HepG2 (cell line): ENCODE data around the gene CELF2. TPM values are rescaled to one million over a fixed set of nuclear protein-coding genes. Genes with fewer than 3 reads are reported as not detected.

Source experiments
- ATAC-seq: fragments of 200-7000 bp; cut with Tn5 transposase; 3 replicates; pipeline ENCODE4 v1.9.1; 2020; ENCODE audit warnings: mild to moderate bottlenecking, moderate library complexity
- BruUV-seq: library from RNA; stranded (reverse); fragments of 400-500 nt; replicated peaks from 2 replicates; lab custom pipeline; 2021; lab: Mats Ljungman, UMichigan
- CTCF ChIA-PET: fragments of 300-600 bp; formaldehyde crosslinking; extraction: SDS; loops from one replicate; lab custom pipeline; 2021; ENCODE audit warnings: low total read pairs, inconsistent platforms, low intra/inter-chr PET ratio; lab: Yijun Ruan, JAX
- POLR2A ChIA-PET: fragments of 350-600 bp; sonication (Branson Sonifier 250); formaldehyde crosslinking; loops from one replicate; lab custom pipeline; 2020; ENCODE audit warnings: antibody characterized with exemption, inconsistent platforms; lab: Yijun Ruan, JAX
- DNase-seq: peaks from one replicate; pipeline ENCODE4 v3.0.0-alpha.2; 2015; ENCODE audit warnings: low spot score
- FAIRE-seq: peaks from 3 replicates; lab custom pipeline; 2011; peaks lifted over from hg19 to GRCh38; lab: Jason Lieb, UNC
- H2AFZ ChIP-seq: one replicate; pipeline ENCODE4 v1.6.1; 2011; ENCODE audit warnings: low read length, inconsistent platforms
- H3K27ac ChIP-seq: fragments of 300-600 bp; 3 replicates; pipeline ENCODE4 v1.8.0; 2011; ENCODE audit warnings: mixed run types, mild to moderate bottlenecking, mixed read lengths, low read length, inconsistent platforms; ENCODE audit not compliant: insufficient read depth; ENCODE audit errors: extremely low read length
- H3K27me3 ChIP-seq, 2 experiments: fragments of 200-600 bp in 1 of 2; 2 replicates in 1 of 2; 3 replicates in 1 of 2; pipeline versions ENCODE4 v1.6.0 to v1.8.0; 2011; ENCODE audit warnings: low read length in 2 of 2, mild to moderate bottlenecking in 2 of 2, moderate library complexity in 2 of 2, inconsistent platforms in 1 of 2; ENCODE audit not compliant: insufficient read depth in 2 of 2, control insufficient read depth in 1 of 2
- H3K36me3 ChIP-seq, 2 experiments: fragments of 200-600 bp in 1 of 2; replicated peaks in 1 of 2; 2 replicates in 1 of 2; 3 replicates in 1 of 2; pipeline versions ENCODE4 v1.5.1 to v1.8.0; 2011; ENCODE audit warnings: low read length in 2 of 2, inconsistent platforms in 1 of 2; ENCODE audit not compliant: insufficient read depth in 2 of 2, control insufficient read depth in 1 of 2
- H3K4me1 ChIP-seq: 2 replicates; pipeline ENCODE4 v1.5.1; 2012; ENCODE audit warnings: low read length, inconsistent platforms; ENCODE audit not compliant: insufficient read depth
- H3K4me2 ChIP-seq: 2 replicates; pipeline ENCODE4 v1.6.0; 2011; ENCODE audit warnings: low read depth, low read length, inconsistent platforms
- H3K4me3 ChIP-seq, 3 experiments: fragments of 200-600 bp in 1 of 3; sonication (generic), shearing (Covaris generic) in 1 of 3; replicated peaks in 1 of 3; 2 replicates each; pipeline ENCODE4 v1.5.1; 2011 to 2016; ENCODE audit warnings: low read length in 3 of 3, inconsistent platforms in 2 of 3, low read depth in 2 of 3, mild to moderate bottlenecking in 2 of 3, control low read depth in 1 of 3, mixed read lengths in 1 of 3; ENCODE audit not compliant: insufficient read depth in 1 of 3
- H3K79me2 ChIP-seq: one replicate; pipeline ENCODE4 v1.6.1; 2011; ENCODE audit warnings: low read length, inconsistent platforms; ENCODE audit not compliant: insufficient read depth
- H3K9ac ChIP-seq: 2 replicates; pipeline ENCODE4 v1.6.0; 2011; ENCODE audit warnings: mild to moderate bottlenecking, low read depth, low read length, inconsistent platforms; ENCODE audit not compliant: insufficient read depth
- H3K9me3 ChIP-seq: 2 replicates; pipeline ENCODE4 v1.5.1; 2012; ENCODE audit warnings: mild to moderate bottlenecking, low read length
- H4K20me1 ChIP-seq: 2 replicates; pipeline ENCODE4 v1.6.0; 2011; ENCODE audit warnings: inconsistent platforms, mild to moderate bottlenecking, low read length, moderate library complexity; ENCODE audit not compliant: insufficient read depth
- CBX1 ChIP-seq: IDR thresholded peaks from one replicate; pipeline ENCODE4 v1.6.1; 2016; ENCODE audit warnings: antibody characterized with exemption, low read depth
- KDM4B ChIP-seq: sonication (generic); formaldehyde crosslinking; IDR thresholded peaks from 2 replicates; pipeline ENCODE4 v1.4.0; 2020; ENCODE audit warnings: missing genetic modification reagents
- RBM39 ChIP-seq: fragments of 200-400 bp; formaldehyde crosslinking; IDR thresholded peaks from one replicate; pipeline ENCODE4 v1.6.1; 2018; ENCODE audit warnings: antibody characterized with exemption, mild to moderate bottlenecking, low read depth, low read length; ENCODE audit not compliant: poor library complexity, severe bottlenecking
- REXO4 ChIP-seq: sonication (generic); formaldehyde crosslinking; IDR thresholded peaks from 2 replicates; pipeline ENCODE4 v1.8.0; 2022; ENCODE audit warnings: missing genetic modification reagents, mild to moderate bottlenecking, borderline replicate concordance
- RNF2 ChIP-seq: fragments of 450-650 bp; conservative IDR thresholded peaks from 2 replicates; pipeline ENCODE4 v1.6.1; 2016; ENCODE audit warnings: low read depth
- SRSF9 ChIP-seq: fragments of 200-400 bp; formaldehyde crosslinking; IDR thresholded peaks from 2 replicates; pipeline ENCODE4 v1.6.1; 2018; ENCODE audit warnings: borderline replicate concordance, mild to moderate bottlenecking, low read depth, low read length; ENCODE audit not compliant: insufficient read depth, poor library complexity, severe bottlenecking
- ZNF143 ChIP-seq: sonication (generic); formaldehyde crosslinking; IDR thresholded peaks from 2 replicates; pipeline ENCODE4 v1.4.0; 2020; ENCODE audit warnings: missing genetic modification reagents
- ZNF619 ChIP-seq: sonication (generic); formaldehyde crosslinking; IDR thresholded peaks from 2 replicates; pipeline ENCODE4 v1.4.0; 2020; ENCODE audit warnings: mild to moderate bottlenecking, missing genetic modification reagents
- ZNF749 ChIP-seq: sonication (generic); formaldehyde crosslinking; IDR thresholded peaks from 2 replicates; pipeline ENCODE4 v1.8.0; 2022; ENCODE audit warnings: mild to moderate bottlenecking, missing genetic modification reagents, moderate library complexity, borderline replicate concordance
- WGBS: methylation state at CpG from one replicate; pipeline ENCODE4 v1.1.6; 2017; ENCODE audit warnings: low lambda C conversion rate; 5-methylcytosine and 5-hydroxymethylcytosine counted together
- in situ Hi-C: cut with HindIII; loops from 2 replicates; pipeline ENCODE4 v1.10.0; 2017; ENCODE audit warnings: low pct_unique_long_range_greater_than_20kb; ENCODE audit not compliant: extremely low pct_ligation_motif_present
- intact Hi-C: fragments of 100-400 bp; cut with micrococcal nuclease; formaldehyde crosslinking; loops from one replicate; pipeline ENCODE4 v1.10.0; 2022; ENCODE audit not compliant: unreplicated experiment
- polyA plus RNA-seq, 8 experiments: library from polyadenylated mRNA; depleted of rRNA in 3 of 8; stranded (reverse) in 7 of 8; unstranded in 1 of 8; fragments of >200 nt; fragmentation: Illumina TruSeq in 4 of 8; extraction: Trizol in 4 of 8; gene quantifications; 2 replicates each; pipeline versions ENCODE4 v1.2.1 to v1.2.3, GENCODE V29; 2011 to 2016; ENCODE audit warnings: low read depth in 4 of 8, missing spikeins in 1 of 8, mixed read lengths in 1 of 8; ENCODE audit not compliant: insufficient read depth in 1 of 8
- total RNA-seq, 5 experiments: library from RNA; depleted of rRNA; stranded (reverse); fragments of >200 nt; fragmentation: Illumina TruSeq; extraction: Trizol; gene quantifications; 2 replicates each; pipeline ENCODE4 v1.2.3, GENCODE V29; 2016; ENCODE audit warnings: low read depth in 1 of 5
- TF ChIP-seq, protein P1 (sequence below): sonication (generic); formaldehyde crosslinking; IDR thresholded peaks from 2 replicates; pipeline ENCODE4 v1.4.0; 2020; ENCODE audit warnings: mild to moderate bottlenecking, missing genetic modification reagents, borderline replicate concordance
- TF ChIP-seq, protein P2 (sequence below): sonication (generic); formaldehyde crosslinking; IDR thresholded peaks from 2 replicates; pipeline ENCODE4 v1.8.1; 2022; ENCODE audit warnings: mild to moderate bottlenecking, missing genetic modification reagents
- TF ChIP-seq, protein P3 (sequence below): sonication (generic); formaldehyde crosslinking; IDR thresholded peaks from 2 replicates; pipeline ENCODE4 v1.4.0; 2020; ENCODE audit warnings: low read depth, mild to moderate bottlenecking, missing genetic modification reagents

The CELF2 gene
- total and polyA plus RNA-seq, 2 of the 13 experiments (the other 11 are each of a cell fraction or from before 2014, with no cell fraction given): not detected

DNA sequence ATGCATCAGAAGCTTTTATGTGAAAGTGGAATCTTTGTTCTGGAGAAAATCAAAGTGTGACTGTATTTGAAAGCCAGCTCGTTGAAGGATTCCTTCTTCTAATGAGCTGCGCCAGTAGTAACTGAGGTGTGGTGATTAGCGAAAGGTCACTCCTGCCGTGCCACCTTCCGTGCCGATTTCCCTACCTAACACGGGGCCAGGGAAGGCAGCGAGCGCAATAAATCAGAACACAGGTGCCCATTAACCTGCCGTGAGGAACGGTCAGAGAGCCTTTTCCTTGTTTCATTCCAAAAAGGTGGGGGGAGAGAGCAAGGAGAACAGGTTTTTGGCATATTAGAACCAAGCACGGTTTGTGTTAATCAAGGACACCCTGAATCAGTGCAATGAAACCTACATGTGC lies 258.0 kb downstream of the CELF2 start:
- POLR2A ChIA-PET: no interaction called here
- Histone ChIP-seq H4K20me1 (no peaks in the 10 kb centered on the region), H3K27me3 (peaks cover 6 to 39% of the 10 kb centered on the region in 2 experiments; a peak in 4 of 5 replicates), H3K36me3 (no peaks in the 10 kb centered on the region), H3K4me3 (no peak overlapping the region), H3K9me3 (no peaks in the 10 kb centered on the region), H3K4me1 (no peaks in the 10 kb centered on the region), H3K79me2 (no peaks in the 10 kb centered on the region), H3K4me2 (no peak overlapping the region), H3K9ac (no peak overlapping the region), H2AFZ (no peak overlapping the region), H3K27ac (no peak overlapping the region)
- BruUV-seq: no TSS peak
- TF ChIP-seq, protein P1, sequence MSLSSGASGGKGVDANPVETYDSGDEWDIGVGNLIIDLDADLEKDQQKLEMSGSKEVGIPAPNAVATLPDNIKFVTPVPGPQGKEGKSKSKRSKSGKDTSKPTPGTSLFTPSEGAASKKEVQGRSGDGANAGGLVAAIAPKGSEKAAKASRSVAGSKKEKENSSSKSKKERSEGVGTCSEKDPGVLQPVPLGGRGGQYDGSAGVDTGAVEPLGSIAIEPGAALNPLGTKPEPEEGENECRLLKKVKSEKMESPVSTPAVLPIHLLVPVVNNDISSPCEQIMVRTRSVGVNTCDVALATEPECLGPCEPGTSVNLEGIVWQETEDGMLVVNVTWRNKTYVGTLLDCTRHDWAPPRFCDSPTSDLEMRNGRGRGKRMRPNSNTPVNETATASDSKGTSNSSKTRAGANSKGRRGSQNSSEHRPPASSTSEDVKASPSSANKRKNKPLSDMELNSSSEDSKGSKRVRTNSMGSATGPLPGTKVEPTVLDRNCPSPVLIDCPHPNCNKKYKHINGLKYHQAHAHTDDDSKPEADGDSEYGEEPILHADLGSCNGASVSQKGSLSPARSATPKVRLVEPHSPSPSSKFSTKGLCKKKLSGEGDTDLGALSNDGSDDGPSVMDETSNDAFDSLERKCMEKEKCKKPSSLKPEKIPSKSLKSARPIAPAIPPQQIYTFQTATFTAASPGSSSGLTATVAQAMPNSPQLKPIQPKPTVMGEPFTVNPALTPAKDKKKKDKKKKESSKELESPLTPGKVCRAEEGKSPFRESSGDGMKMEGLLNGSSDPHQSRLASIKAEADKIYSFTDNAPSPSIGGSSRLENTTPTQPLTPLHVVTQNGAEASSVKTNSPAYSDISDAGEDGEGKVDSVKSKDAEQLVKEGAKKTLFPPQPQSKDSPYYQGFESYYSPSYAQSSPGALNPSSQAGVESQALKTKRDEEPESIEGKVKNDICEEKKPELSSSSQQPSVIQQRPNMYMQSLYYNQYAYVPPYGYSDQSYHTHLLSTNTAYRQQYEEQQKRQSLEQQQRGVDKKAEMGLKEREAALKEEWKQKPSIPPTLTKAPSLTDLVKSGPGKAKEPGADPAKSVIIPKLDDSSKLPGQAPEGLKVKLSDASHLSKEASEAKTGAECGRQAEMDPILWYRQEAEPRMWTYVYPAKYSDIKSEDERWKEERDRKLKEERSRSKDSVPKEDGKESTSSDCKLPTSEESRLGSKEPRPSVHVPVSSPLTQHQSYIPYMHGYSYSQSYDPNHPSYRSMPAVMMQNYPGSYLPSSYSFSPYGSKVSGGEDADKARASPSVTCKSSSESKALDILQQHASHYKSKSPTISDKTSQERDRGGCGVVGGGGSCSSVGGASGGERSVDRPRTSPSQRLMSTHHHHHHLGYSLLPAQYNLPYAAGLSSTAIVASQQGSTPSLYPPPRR (CRISPR knock-in tag): no peak
- TF ChIP-seq RBM39: no peak
- TF ChIP-seq, protein P2, sequence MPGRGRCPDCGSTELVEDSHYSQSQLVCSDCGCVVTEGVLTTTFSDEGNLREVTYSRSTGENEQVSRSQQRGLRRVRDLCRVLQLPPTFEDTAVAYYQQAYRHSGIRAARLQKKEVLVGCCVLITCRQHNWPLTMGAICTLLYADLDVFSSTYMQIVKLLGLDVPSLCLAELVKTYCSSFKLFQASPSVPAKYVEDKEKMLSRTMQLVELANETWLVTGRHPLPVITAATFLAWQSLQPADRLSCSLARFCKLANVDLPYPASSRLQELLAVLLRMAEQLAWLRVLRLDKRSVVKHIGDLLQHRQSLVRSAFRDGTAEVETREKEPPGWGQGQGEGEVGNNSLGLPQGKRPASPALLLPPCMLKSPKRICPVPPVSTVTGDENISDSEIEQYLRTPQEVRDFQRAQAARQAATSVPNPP: no peak
- no peak for TF ChIP-seq SRSF9
- TF ChIP-seq ZNF749 (CRISPR knock-in tag): no peak
- no peak for TF ChIP-seq KDM4B (CRISPR knock-in tag)
- no peak for TF ChIP-seq CBX1
- TF ChIP-seq, protein P3, sequence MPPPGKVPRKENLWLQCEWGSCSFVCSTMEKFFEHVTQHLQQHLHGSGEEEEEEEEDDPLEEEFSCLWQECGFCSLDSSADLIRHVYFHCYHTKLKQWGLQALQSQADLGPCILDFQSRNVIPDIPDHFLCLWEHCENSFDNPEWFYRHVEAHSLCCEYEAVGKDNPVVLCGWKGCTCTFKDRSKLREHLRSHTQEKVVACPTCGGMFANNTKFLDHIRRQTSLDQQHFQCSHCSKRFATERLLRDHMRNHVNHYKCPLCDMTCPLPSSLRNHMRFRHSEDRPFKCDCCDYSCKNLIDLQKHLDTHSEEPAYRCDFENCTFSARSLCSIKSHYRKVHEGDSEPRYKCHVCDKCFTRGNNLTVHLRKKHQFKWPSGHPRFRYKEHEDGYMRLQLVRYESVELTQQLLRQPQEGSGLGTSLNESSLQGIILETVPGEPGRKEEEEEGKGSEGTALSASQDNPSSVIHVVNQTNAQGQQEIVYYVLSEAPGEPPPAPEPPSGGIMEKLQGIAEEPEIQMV (CRISPR knock-in tag): no peak
- TF ChIP-seq ZNF143 (CRISPR knock-in tag): no peak
- no peak for TF ChIP-seq ZNF619 (CRISPR knock-in tag)
- TF ChIP-seq REXO4 (CRISPR knock-in tag): no peak
- TF ChIP-seq RNF2: no peak
- WGBS: 50% methylated on average over 12 of the region's 12 CpGs
- FAIRE-seq (no peak), DNase-seq (no peak), ATAC-seq (no peak)
- CTCF ChIA-PET: no interaction called here
- in situ Hi-C loops: no loop called here
- intact Hi-C loops: no loop called here
